ENCODE measurements around the gene CCSER1.

- TF ChIP-seq CTCF (conservative IDR thresholded peaks at IDR 0.05), result no peak
- no peak for TF ChIP-seq EZH2 (IDR thresholded peaks at IDR 0.05; ENCODE audit: low read depth)
Measured at GRCh38 chr4:91099666-91100065, 972.5 kb downstream of the CCSER1 start.

Data from PC-9 (cell line).